ENCODE measurements around the gene STIM1.

DNA sequence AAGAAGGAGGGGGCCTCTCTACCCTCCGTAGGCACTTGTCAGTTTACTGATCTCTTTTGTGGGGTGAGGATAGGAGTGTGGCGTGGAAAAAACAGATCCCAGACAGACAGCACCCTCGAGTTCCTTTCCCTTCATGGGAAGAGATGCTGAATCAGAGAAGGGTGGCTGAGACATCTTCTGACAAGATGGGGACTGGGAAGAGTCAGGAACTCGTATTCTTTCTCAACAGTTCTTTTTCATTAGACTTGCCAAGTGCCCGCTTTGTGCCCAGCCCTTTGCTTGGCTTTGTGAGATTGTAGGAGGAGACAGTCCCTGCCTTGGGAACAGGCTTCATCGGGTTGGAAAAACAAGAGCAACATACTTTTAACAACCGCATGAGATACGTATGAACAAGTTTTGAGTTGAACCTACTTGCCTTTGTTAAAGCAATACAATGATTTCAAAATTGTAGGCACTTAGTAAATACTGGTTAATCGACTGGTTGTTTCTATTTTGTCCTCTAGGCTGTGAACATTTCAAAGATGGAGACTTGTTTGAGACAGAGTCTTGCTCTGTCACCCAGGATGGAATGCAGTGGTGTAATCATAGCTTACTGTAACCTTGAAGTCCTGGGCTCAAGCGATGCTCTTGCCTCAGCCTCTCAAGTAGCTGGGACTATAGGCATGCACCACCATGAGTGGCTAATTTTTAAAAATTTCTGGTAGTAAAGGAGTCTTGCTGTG is 240.2 kb downstream of the STIM1 start:
- no peak for TF ChIP-seq CTCF (IDR thresholded peaks at IDR 0.05 in 2 of 3, conservative IDR thresholded peaks at IDR 0.05 in 1 of 3; ENCODE audit: control insufficient read depth in 2 of 3, extremely low read depth in 1 of 3, insufficient read depth in 1 of 3, low read depth in 3 of 3, low read length in 3 of 3)
- TF ChIP-seq POLR2AphosphoS5 (IDR thresholded peaks at IDR 0.05; ENCODE audit: low read length), result no peak
- no peak for TF ChIP-seq RAD21 (IDR thresholded peaks at IDR 0.05; ENCODE audit: insufficient read depth, low read depth, low read length)
- TF ChIP-seq, protein P1, sequence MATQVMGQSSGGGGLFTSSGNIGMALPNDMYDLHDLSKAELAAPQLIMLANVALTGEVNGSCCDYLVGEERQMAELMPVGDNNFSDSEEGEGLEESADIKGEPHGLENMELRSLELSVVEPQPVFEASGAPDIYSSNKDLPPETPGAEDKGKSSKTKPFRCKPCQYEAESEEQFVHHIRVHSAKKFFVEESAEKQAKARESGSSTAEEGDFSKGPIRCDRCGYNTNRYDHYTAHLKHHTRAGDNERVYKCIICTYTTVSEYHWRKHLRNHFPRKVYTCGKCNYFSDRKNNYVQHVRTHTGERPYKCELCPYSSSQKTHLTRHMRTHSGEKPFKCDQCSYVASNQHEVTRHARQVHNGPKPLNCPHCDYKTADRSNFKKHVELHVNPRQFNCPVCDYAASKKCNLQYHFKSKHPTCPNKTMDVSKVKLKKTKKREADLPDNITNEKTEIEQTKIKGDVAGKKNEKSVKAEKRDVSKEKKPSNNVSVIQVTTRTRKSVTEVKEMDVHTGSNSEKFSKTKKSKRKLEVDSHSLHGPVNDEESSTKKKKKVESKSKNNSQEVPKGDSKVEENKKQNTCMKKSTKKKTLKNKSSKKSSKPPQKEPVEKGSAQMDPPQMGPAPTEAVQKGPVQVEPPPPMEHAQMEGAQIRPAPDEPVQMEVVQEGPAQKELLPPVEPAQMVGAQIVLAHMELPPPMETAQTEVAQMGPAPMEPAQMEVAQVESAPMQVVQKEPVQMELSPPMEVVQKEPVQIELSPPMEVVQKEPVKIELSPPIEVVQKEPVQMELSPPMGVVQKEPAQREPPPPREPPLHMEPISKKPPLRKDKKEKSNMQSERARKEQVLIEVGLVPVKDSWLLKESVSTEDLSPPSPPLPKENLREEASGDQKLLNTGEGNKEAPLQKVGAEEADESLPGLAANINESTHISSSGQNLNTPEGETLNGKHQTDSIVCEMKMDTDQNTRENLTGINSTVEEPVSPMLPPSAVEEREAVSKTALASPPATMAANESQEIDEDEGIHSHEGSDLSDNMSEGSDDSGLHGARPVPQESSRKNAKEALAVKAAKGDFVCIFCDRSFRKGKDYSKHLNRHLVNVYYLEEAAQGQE (IDR thresholded peaks at IDR 0.05; ENCODE audit: low read depth, low read length), result no peak
- no peak for TF ChIP-seq NR2C2 (IDR thresholded peaks at IDR 0.05; ENCODE audit: borderline replicate concordance, control insufficient read depth, insufficient read length, low read depth)
- no peak for TF ChIP-seq POLR2A (IDR thresholded peaks at IDR 0.05; ENCODE audit: low read depth, low read length)

All from GM12878 (cell line).